Neuron (in vitro differentiated cells): ENCODE results near the gene EYA4.
"Not testable (repeated sequence)": the region's sequence is repeated elsewhere in the genome, so short reads cannot be mapped to it uniquely, and the experiment has no call there.

Experiments used
- H2AFZ ChIP-seq: one replicate; pipeline ENCODE4 v1.6.1; 2013; ENCODE audit warnings: low read depth, mild to moderate bottlenecking, inconsistent platforms, low read length, moderate library complexity
- H3K27me3 ChIP-seq: one replicate; pipeline ENCODE4 v1.6.1; 2013; ENCODE audit warnings: low read length; ENCODE audit not compliant: insufficient read depth
- H3K36me3 ChIP-seq: one replicate; pipeline ENCODE4 v1.6.1; 2013; ENCODE audit warnings: low read length; ENCODE audit not compliant: insufficient read depth
- H3K4me1 ChIP-seq: one replicate; pipeline ENCODE4 v1.6.1; 2013; ENCODE audit warnings: low read length; ENCODE audit not compliant: insufficient read depth
- H3K4me3 ChIP-seq: 2 replicates; pipeline ENCODE4 v1.5.1; 2013; ENCODE audit warnings: mild to moderate bottlenecking, low read length, moderate library complexity
- H3K9me3 ChIP-seq: one replicate; pipeline ENCODE4 v1.6.1; 2013; ENCODE audit warnings: low read length

The EYA4 gene

DNA sequence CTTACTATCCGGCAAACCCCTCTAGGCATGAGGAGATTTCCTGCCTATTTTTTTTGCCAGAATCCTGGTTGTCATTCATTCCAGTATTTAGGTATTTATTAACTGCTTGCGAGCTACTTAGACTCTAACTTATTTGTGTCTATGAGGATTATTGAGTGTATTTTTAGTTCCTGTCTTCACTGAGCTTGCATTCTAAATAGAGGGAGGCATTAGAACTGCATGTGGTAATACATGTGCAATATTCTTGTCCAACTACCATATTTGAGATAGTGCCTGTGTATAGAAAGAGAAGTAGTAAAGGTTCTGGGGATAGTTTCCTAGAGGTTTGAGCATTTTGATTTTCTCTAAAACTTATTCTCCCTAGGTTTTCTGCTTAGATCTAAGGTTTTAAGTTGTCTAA lies 308.9 kb downstream of the EYA4 start:
- no peaks in the 10 kb centered on the region for H3K36me3 ChIP-seq
- no peaks in the 10 kb centered on the region for H3K9me3 ChIP-seq
- no peak overlapping the region for H2AFZ ChIP-seq
- H3K27me3 ChIP-seq = no peaks in the 10 kb centered on the region
- H3K4me3 ChIP-seq = no peak overlapping the region
- H3K4me1 ChIP-seq = peaks cover 11% of the 10 kb centered on the region

DNA sequence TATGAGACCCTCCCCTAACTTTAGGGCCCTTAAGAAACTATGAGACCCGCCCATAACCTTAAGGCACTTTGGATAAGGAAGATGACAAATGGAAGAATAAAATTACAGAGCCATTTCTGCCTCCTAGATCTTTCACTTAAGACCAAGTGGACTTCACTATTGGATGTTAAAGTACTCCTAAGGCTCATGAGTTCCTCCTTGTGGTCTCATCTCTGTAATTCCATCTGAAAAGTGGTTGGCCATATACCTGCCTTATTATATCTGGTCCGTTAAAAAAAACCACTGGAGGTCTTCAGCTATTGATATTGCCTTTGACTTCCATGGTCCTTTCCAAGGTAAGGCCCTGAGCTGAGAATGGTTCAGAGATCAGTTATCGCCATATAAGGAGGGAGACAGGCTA lies 310.3 kb downstream of the EYA4 start:
- Histone ChIP-seq H3K4me1 (peaks cover 11% of the 10 kb centered on the region), H3K36me3 (no peaks in the 10 kb centered on the region), H3K4me3 (no peak overlapping the region), H3K27me3 (no peaks in the 10 kb centered on the region), H3K9me3 (no peaks in the 10 kb centered on the region), H2AFZ (no peak overlapping the region)

DNA sequence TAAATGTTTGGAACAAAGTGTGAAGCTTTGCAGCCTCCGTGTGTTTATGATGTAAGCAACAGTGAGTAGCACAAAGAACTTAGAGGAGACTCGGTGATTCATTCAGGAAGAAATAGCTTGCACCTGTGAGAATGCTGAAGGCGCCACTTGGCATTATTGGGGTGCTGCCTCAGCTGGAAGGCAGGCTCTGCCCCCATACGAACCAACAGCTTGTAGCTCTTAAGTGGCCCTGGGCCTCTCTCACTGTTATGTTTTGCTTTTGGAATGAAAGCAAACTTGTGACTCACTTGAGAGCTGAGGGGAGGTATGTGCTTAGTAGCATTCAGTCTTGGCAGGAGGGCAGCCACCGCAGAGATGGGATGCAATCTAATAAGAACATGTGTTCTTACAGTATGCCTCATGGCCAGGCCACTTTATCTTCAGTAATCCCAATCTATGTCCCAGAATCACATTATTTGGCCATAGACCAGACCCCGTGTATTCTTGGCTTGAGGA lies 310.7 kb downstream of the EYA4 start:
- Histone ChIP-seq H3K4me1 (peaks cover 11% of the 10 kb centered on the region), H3K4me3 (no peak overlapping the region), H2AFZ (no peak overlapping the region), H3K9me3 (no peaks in the 10 kb centered on the region), H3K36me3 (no peaks in the 10 kb centered on the region), H3K27me3 (no peaks in the 10 kb centered on the region)

DNA sequence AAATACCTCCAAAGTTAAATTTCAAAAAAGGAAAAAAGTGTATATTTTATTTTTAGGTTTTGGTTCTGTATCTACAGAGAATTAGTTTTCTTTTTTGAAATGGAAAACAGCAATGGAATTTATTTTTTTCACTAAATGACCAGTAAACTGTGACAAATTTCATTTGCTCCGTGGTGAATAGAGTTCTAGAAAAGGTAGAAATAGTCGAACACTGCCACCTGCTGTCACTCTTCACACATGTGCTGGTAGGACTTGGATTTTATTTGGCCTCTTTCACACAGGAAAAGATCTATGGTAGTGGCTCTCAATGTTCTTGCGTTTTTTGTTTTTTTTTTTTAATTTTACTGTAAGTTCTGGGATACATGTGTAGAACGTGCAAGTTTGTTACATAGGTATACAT lies 312.5 kb downstream of the EYA4 start:
- no peak overlapping the region for H3K4me3 ChIP-seq

DNA sequence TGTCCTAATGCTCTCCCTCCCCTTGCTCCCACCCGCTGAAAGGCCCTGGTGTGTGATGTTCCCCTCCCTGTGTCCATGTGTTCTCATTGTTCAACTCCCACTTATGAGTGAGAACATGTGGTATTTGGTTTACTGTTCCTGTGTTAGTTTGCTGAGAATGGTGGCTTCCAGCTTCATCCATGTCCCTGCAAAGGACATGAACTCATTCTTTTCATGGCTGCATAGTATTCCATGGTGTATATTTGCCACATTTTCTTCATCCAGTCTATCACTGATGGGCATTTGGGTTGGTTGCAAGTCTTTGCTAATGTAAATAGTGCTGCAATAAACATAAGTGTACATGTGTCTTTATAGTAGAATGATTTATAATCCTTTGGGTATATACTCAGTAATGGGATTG lies 313.0 kb downstream of the EYA4 start:
- not testable (repeated sequence) for H3K4me3 ChIP-seq, H2AFZ ChIP-seq, H3K36me3 ChIP-seq, H3K9me3 ChIP-seq, H3K4me1 ChIP-seq, H3K27me3 ChIP-seq

More for the DNA sequence above, 312.5 kb downstream of the EYA4 start:
- no peaks in the 10 kb centered on the region for H3K27me3 ChIP-seq
- no peak overlapping the region for H2AFZ ChIP-seq
- H3K36me3 ChIP-seq = no peaks in the 10 kb centered on the region
- peaks cover 11% of the 10 kb centered on the region for H3K4me1 ChIP-seq
- no peaks in the 10 kb centered on the region for H3K9me3 ChIP-seq

DNA sequence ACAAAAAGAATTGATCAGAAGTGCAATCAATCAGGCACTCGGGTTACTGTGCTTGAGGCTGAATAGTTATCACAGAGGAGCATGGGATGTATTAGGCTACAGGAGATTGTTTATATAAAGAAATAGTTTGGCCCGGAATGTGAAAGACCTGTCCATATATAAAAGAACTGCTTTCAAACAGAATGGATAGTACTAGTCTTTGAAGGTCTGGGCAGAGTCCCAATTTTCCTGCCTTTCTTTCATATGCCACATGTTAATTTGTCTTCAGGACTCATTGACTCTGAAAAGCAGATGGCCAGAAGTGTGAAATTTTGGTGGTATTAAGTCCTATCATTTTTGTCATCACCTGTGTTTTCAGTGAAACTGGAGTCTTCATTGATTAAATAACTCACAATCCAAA lies 314.5 kb downstream of the EYA4 start:
- H3K4me1 ChIP-seq = no peaks in the 10 kb centered on the region
- no peak overlapping the region for H2AFZ ChIP-seq
- H3K36me3 ChIP-seq = no peaks in the 10 kb centered on the region
- H3K9me3 ChIP-seq = no peaks in the 10 kb centered on the region
- no peak overlapping the region for H3K4me3 ChIP-seq
- H3K27me3 ChIP-seq = no peaks in the 10 kb centered on the region

DNA sequence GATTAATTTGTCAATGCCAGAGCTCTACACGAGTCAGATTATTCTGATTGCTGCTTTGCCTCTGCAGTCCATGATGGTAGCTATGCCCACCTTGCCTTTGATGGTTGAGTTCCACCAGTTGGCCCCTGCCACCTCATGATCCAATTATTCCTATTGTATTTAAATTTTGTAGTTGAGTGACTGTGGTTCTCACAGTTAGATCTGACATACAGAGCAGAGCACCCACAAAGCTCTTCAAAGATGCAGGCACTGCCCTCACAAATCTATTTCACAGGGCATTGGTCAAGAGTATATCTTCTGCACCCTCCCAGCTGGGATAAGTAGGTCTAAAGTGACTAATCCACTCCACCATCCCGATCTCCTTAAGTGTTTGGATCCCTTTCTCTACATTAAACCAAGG lies 318.8 kb downstream of the EYA4 start:
- Histone ChIP-seq H3K36me3 (no peaks in the 10 kb centered on the region), H2AFZ (no peak overlapping the region), H3K4me3 (no peak overlapping the region), H3K4me1 (no peaks in the 10 kb centered on the region), H3K27me3 (no peaks in the 10 kb centered on the region), H3K9me3 (no peaks in the 10 kb centered on the region)

DNA sequence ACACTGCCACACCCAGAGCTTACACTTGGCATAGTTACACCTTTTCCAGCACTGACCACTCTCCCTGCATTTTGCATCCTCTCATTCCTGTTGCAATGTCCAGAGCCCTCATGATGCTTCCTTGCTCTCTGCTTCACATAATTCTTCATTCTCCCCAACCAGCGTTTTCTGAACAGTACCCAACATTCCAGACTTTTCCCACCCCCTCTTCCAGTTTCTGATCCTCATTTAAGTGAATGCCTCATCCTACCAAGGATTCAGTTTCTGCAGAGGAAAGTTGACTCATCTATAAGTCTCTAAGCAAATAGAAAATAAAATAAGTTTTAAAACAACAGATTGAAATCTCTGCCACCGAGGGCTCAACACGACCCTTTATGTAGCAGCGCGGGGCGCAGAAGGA lies 326.5 kb downstream of the EYA4 start:
- Histone ChIP-seq H2AFZ (no peak overlapping the region), H3K27me3 (peaks cover 3% of the 10 kb centered on the region), H3K9me3 (no peaks in the 10 kb centered on the region), H3K36me3 (no peaks in the 10 kb centered on the region), H3K4me3 (no peak overlapping the region), H3K4me1 (peaks cover 6% of the 10 kb centered on the region)

DNA sequence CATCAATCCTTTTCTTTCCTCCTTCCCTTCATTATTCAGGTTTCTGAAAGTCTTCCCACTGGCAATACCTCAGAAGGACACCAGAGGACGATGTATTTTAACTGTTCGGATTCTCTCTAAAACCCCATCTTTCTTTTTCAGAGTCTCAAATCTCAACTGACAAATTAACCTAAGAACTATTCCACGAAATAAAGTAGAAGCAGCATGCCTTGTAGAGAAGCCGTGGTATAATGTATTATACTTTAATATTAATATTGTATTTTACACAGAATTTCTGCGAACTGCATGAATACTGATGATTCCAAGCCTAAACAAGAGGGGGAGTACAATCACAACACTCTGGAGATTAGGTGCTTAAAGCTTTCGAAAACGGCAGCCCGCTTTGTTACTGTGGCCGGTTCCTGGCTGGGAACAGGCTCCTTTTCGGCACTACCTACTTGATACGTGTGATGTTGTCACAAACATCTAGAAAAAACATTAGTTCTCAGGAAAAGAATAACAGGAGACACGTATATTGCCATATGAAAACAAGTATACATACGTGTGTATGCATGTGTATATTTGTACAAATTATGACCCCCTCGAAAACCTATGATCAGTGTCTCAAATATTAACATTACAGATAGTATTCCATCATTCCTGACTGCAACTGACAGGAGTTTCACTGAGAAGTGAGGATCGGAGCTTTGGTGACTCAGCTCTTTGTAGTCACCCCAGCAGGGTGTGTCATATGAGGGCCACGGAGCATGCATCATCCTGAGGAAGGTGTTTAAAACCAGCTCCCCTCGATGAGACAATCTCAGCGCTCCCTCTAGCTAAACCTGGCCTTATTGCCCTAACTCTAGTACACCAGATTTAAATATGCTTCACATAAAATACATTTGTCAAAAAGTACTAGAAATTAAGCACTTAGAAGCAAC lies 328.1 kb downstream of the EYA4 start:
- Histone ChIP-seq H3K4me3 (peak overlapping the region; percentile 25), H3K4me1 (peaks cover 6% of the 10 kb centered on the region), H3K27me3 (peaks cover 3% of the 10 kb centered on the region), H3K36me3 (no peaks in the 10 kb centered on the region), H2AFZ (peak overlapping the region; percentile 86), H3K9me3 (no peaks in the 10 kb centered on the region)

DNA sequence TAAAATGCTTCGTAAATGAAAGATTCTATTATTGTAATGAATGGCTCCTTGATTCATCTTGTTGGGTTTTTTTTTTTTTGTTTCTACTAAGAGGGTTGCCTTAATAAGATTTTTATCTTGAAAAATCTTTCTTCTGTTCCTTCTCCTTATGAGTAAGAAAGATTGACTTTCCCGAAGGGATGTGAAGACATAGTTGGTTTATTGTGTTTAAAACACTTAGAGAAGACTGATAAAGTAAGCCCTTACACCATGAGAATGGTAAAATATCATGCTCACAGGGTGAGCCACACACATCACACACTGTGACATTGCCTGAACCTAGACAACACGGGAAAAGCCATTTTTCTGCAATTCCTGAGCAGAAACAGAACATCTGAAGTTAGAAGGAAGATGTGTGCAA lies 330.5 kb downstream of the EYA4 start:
- no peaks in the 10 kb centered on the region for H3K9me3 ChIP-seq
- no peak overlapping the region for H3K4me3 ChIP-seq
- H3K27me3 ChIP-seq = peaks cover 3% of the 10 kb centered on the region
- H3K4me1 ChIP-seq = peaks cover 6% of the 10 kb centered on the region
- no peaks in the 10 kb centered on the region for H3K36me3 ChIP-seq
- no peak overlapping the region for H2AFZ ChIP-seq

DNA sequence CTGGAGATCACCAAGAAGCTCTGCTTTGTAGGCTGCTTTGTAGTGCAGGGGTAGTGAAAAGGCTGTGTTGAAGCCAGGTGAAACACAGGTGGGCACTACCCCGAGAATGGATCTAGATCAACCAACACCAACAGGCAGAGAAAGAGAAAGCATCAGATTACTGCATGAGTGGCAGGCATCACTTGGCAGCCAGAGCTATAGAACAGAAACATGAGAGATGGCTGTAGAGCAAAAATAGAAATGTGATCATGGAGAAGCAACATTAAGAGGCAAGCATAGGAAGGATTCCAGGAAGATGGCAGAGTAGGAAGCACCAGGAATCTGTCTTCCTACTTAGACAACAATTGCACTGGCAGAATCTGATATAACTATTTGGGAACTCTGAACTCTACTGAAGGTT lies 336.7 kb downstream of the EYA4 start:
- Histone ChIP-seq H2AFZ (no peak overlapping the region), H3K4me3 (no peak overlapping the region), H3K27me3 (no peaks in the 10 kb centered on the region)

More for the DNA sequence above, 336.7 kb downstream of the EYA4 start:
- no peaks in the 10 kb centered on the region for H3K9me3 ChIP-seq
- H3K36me3 ChIP-seq = no peaks in the 10 kb centered on the region
- H3K4me1 ChIP-seq = no peaks in the 10 kb centered on the region
